Adrenal gland (tissue), 12 donors: ENCODE results near the gene METAP1. TPM values are rescaled to one million over a fixed set of nuclear protein-coding genes. Genes with fewer than 3 reads are reported as not detected.
"Not testable (repeated sequence)": the region's sequence is repeated elsewhere in the genome, so short reads cannot be mapped to it uniquely, and the experiment has no call there.

Experiments used
- DNase-seq, 7 donors: peaks; one replicate each; pipeline ENCODE4 v3.0.0-alpha.2; 2019 to 2020
- H3K27ac ChIP-seq, 5 donors: fragments of 200-600 bp; sonication (generic) in 4 of 5; 1 replicate in 3 of 5; 2 replicates in 2 of 5; pipeline versions ENCODE4 v1.5.1 to v1.8.0; 2016 to 2020; ENCODE audit warnings: mild to moderate bottlenecking in 1 of 5
- H3K27me3 ChIP-seq: fragments of 200-600 bp; 2 replicates; pipeline ENCODE4 v1.8.0; 2021
- H3K36me3 ChIP-seq, 2 donors: fragments of 200-600 bp; replicated peaks in 1 of 2; 1 replicate in 1 of 2; 2 replicates in 1 of 2; pipeline versions ENCODE4 v1.5.1 to v1.8.0; 2018 to 2022
- H3K4me1 ChIP-seq, 2 donors: fragments of 200-600 bp; replicated peaks in 1 of 2; 1 replicate in 1 of 2; 2 replicates in 1 of 2; pipeline versions ENCODE4 v1.5.1 to v1.8.0; 2018 to 2021
- H3K4me3 ChIP-seq, 4 donors: fragments of 200-600 bp; sonication (generic) in 3 of 4; one replicate each; pipeline ENCODE4 v1.5.1; 2016 to 2018
- H3K9me3 ChIP-seq, 3 donors: fragments of 200-600 bp; sonication (generic) in 1 of 3; replicated peaks in 1 of 3; 1 replicate in 2 of 3; 2 replicates in 1 of 3; pipeline versions ENCODE4 v1.5.1 to v1.8.0; 2016 to 2021
- CTCF ChIP-seq, 6 experiments: fragments of 450-650 bp in 4 of 6; fragments of 200-600 bp in 2 of 6; sonication (generic) in 1 of 6; IDR thresholded peaks; 1 replicate in 5 of 6; 2 replicates in 1 of 6; pipeline versions ENCODE4 v1.5.1 to v1.8.0; 2016 to 2021; ENCODE audit warnings: antibody characterized with exemption in 6 of 6, mild to moderate bottlenecking in 2 of 6, moderate library complexity in 1 of 6
- POLR2A ChIP-seq, 2 donors: fragments of 450-650 bp; IDR thresholded peaks; one replicate each; pipeline ENCODE4 v1.6.1; 2017; ENCODE audit warnings: antibody characterized with exemption in 2 of 2, mild to moderate bottlenecking in 2 of 2, moderate library complexity in 1 of 2
- WGBS, 4 donors: extraction: QIAGEN DNeasy Blood & Tissue Kit in 2 of 4; methylation state at CpG; one replicate each; pipeline versions ENCODE4 v1.1.5 to v1.1.7; 2013 to 2017; 5-methylcytosine and 5-hydroxymethylcytosine counted together
- intact Hi-C, 2 donors: fragments of 100-400 bp; cut with DNase I; formaldehyde crosslinking; loops; one replicate each; pipeline versions ENCODE4 v1.14.1 to v1.15.0; 2022 to 2023
- polyA plus RNA-seq, 3 donors: library from polyadenylated mRNA; stranded (reverse); fragments of 200-250 nt in 2 of 3; fragments of 350-450 nt in 1 of 3; fragmentation: Illumina TruSeq in 1 of 3; extraction: RNeasy Lipid Tissue Mini Kit (QIAGEN cat#74804) in 1 of 3; gene quantifications; one replicate each; pipeline ENCODE4 v1.2.3, GENCODE V29; 2013 to 2014
- total RNA-seq, 9 donors: library from RNA; depleted of rRNA in 4 of 9; stranded (reverse); fragments of >200 nt in 4 of 9; fragments of 120-200 nt in 1 of 9; fragmentation: NEBNext Ultra II Directional in 1 of 9; extraction: Animal tissue kit (Norgen Biotek cat#: 25700) in 1 of 9; gene quantifications; one replicate each; pipeline versions ENCODE4 v1.1.0 to v1.2.4, GENCODE V29; 2013 to 2023
- donor health status: healthy with polysubstance abuse.
- donor health status: Bipolar disorder and iron deficiency.
- donor health status: DM: yes; HTN: yes; CAD: no.
- donor health status: DM: no; HTN: no; CAD: no.
- donor health status: DM: no; HTN: no; CAD: no.
- donor health status: DM: yes; HTN: yes; CAD: no.

The METAP1 gene
- total and polyA plus RNA-seq, 12 donors: 12.1 to 35.3 (median 17.3) TPM

GRCh38 chr4:98969878-98970785, 25.4 kb upstream of the METAP1 start:
- DNase-seq: no peak
- WGBS, 4 donors: 33 to 54% (median 37%) methylated on average over 1 of the region's 1 CpG
- Histone ChIP-seq H3K27me3 (no peaks in the 10 kb centered on the region), H3K4me3 (no peak overlapping the region), H3K9me3 (no peaks in the 10 kb centered on the region), H3K4me1 (no peaks in the 10 kb centered on the region), H3K36me3 (no peaks in the 10 kb centered on the region), H3K27ac (no peak overlapping the region)
- no peak for TF ChIP-seq CTCF (IDR thresholded peaks at IDR 0.05)
- no peak for TF ChIP-seq POLR2A (IDR thresholded peaks at IDR 0.05)
- intact Hi-C loops: no loop called here

GRCh38 chr4:98976716-98977115, 18.8 kb upstream of the METAP1 start:
- no peak overlapping the region for H3K27ac ChIP-seq
- H3K4me1 ChIP-seq: no peaks in the 10 kb centered on the region
- H3K36me3 ChIP-seq: no peaks in the 10 kb centered on the region
- intact Hi-C loops: no loop called here
- TF ChIP-seq POLR2A (IDR thresholded peaks at IDR 0.05): no peak
- TF ChIP-seq CTCF (IDR thresholded peaks at IDR 0.05): no peak
- no peaks in the 10 kb centered on the region for H3K9me3 ChIP-seq
- H3K4me3 ChIP-seq: no peak overlapping the region
- no peaks in the 10 kb centered on the region for H3K27me3 ChIP-seq
- 53 to 70% (median 66%) methylated on average over 4 of the region's 4 CpGs for WGBS, 4 donors
- no peak for DNase-seq

GRCh38 chr4:98977557-98977956, 18.0 kb upstream of the METAP1 start:
- no peak for TF ChIP-seq POLR2A (IDR thresholded peaks at IDR 0.05)
- no peak for TF ChIP-seq CTCF (IDR thresholded peaks at IDR 0.05)
- Histone ChIP-seq H3K36me3 (no peaks in the 10 kb centered on the region), H3K4me3 (no peak overlapping the region), H3K9me3 (no peaks in the 10 kb centered on the region), H3K27ac (no peak overlapping the region), H3K27me3 (no peaks in the 10 kb centered on the region), H3K4me1 (no peaks in the 10 kb centered on the region)
- intact Hi-C loops: no loop called here
- WGBS, 4 donors: 85 to 90% (median 88%) methylated on average over 7 of the region's 7 CpGs
- no peak for DNase-seq

GRCh38 chr4:98987720-98988119, 7.8 kb upstream of the METAP1 start:
- H3K9me3 ChIP-seq: no peaks in the 10 kb centered on the region
- H3K4me3 ChIP-seq: no peak overlapping the region
- no peak overlapping the region for H3K27ac ChIP-seq
- H3K36me3 ChIP-seq: no peaks in the 10 kb centered on the region
- no peaks in the 10 kb centered on the region for H3K4me1 ChIP-seq
- H3K27me3 ChIP-seq: no peaks in the 10 kb centered on the region
- intact Hi-C loops: no loop called here
- DNase-seq: no peak
- TF ChIP-seq POLR2A (IDR thresholded peaks at IDR 0.05): no peak
- no peak for TF ChIP-seq CTCF (IDR thresholded peaks at IDR 0.05)
- WGBS, 4 donors: 38 to 82% (median 54%) methylated on average over 2 of the region's 2 CpGs

- H3K9me3 ChIP-seq, DNase-seq, H3K27ac ChIP-seq, H3K4me3 ChIP-seq, H3K36me3 ChIP-seq, H3K27me3 ChIP-seq: not testable (repeated sequence)
- H3K4me1 ChIP-seq: peaks cover 0 to 16% of the 10 kb centered on the region in 2 donors
- WGBS, 4 donors: 87 to 96% (median 91%) methylated on average over 2 of the region's 2 CpGs
- intact Hi-C loops: loop anchor here (10.0 kb wide), 2 partner anchors 62 to 412 kb away; no protein-coding TSS in a partner anchor
These were observed 2.7 kb upstream of the METAP1 start for GRCh38 chr4:98992835-98993234.
